SU-DHL-6 (cell line): Measurements from ENCODE around the gene UBL4A.

Source experiments
- H2AFZ ChIP-seq: fragments of 200-600 bp; sonication (generic); 2 replicates; pipeline ENCODE4 v1.6.1; 2014; ENCODE audit warnings: low read depth, mild to moderate bottlenecking, moderate library complexity, mixed read lengths, antibody characterized with exemption, low read length; ENCODE audit not compliant: severe bottlenecking
- H3F3A ChIP-seq: fragments of 200-600 bp; shearing (Covaris generic); 2 replicates; pipeline ENCODE4 v1.6.0; 2016; ENCODE audit warnings: antibody characterized with exemption, mild to moderate bottlenecking; ENCODE audit not compliant: insufficient read depth
- H3K27ac ChIP-seq: fragments of 200-600 bp; sonication (generic); 2 replicates; pipeline ENCODE4 v1.5.1; 2016; ENCODE audit warnings: low read depth, mild to moderate bottlenecking, low read length, moderate library complexity, mixed read lengths
- H3K27me3 ChIP-seq: fragments of 200-600 bp; sonication (generic), shearing (Covaris generic); 2 replicates; pipeline ENCODE4 v1.6.0; 2014; ENCODE audit warnings: mild to moderate bottlenecking, low read length
- H3K36me3 ChIP-seq: fragments of 200-600 bp; sonication (generic); 2 replicates; pipeline ENCODE4 v1.6.1; 2014; ENCODE audit warnings: mild to moderate bottlenecking, low read length, mixed read lengths
- H3K4me2 ChIP-seq: fragments of 300-600, 200-600 bp; shearing (Covaris generic), sonication (generic); 2 replicates; pipeline ENCODE4 v1.6.0; 2014; ENCODE audit warnings: low read length, low read depth, mild to moderate bottlenecking; ENCODE audit not compliant: poor library complexity, severe bottlenecking
- H3K4me3 ChIP-seq: fragments of 200-600 bp; sonication (generic); 2 replicates; pipeline ENCODE4 v1.5.1; 2014; ENCODE audit warnings: antibody characterized with exemption, low read length, mild to moderate bottlenecking, mixed read lengths; ENCODE audit not compliant: insufficient read depth, poor library complexity, severe bottlenecking
- H3K79me2 ChIP-seq: fragments of 200-600 bp; sonication (generic); 2 replicates; pipeline ENCODE4 v1.6.1; 2014; ENCODE audit warnings: mild to moderate bottlenecking, low read length, moderate library complexity; ENCODE audit not compliant: insufficient read depth
- H3K9ac ChIP-seq: fragments of 200-600 bp; sonication (generic); 2 replicates; pipeline ENCODE4 v1.7.0; 2014; ENCODE audit warnings: mild to moderate bottlenecking, low read length
- H3K9me2 ChIP-seq: fragments of 200-600 bp; sonication (generic); replicated peaks from 2 replicates; pipeline ENCODE4 v1.6.1; 2014; ENCODE audit warnings: low read length; ENCODE audit not compliant: insufficient read depth
- H3K9me3 ChIP-seq: fragments of 200-600 bp; sonication (generic); 2 replicates; pipeline ENCODE4 v1.6.1; 2014; ENCODE audit warnings: low read length, mixed read lengths; ENCODE audit not compliant: insufficient read depth
- H4K20me1 ChIP-seq: fragments of 200-600 bp; sonication (generic); 2 replicates; pipeline ENCODE4 v1.6.1; 2014; ENCODE audit warnings: low read depth, mild to moderate bottlenecking, antibody characterized with exemption, low read length, moderate library complexity, mixed read lengths
- CTCF ChIP-seq: fragments of 200-600 bp; sonication (generic); IDR thresholded peaks from one replicate; pipeline ENCODE4 v1.5.1; 2017; ENCODE audit warnings: antibody characterized with exemption, mild to moderate bottlenecking, low read length, moderate library complexity; ENCODE audit not compliant: insufficient read depth, poor library complexity, severe bottlenecking
- EZH2phosphoT487 ChIP-seq: fragments of 200-600 bp; sonication (generic), shearing (Covaris generic); conservative IDR thresholded peaks from 2 replicates; pipeline ENCODE4 v1.6.1; 2018; ENCODE audit warnings: mild to moderate bottlenecking, antibody characterized with exemption, low read length, moderate library complexity, mixed read lengths

Gene UBL4A

GRCh38 chrX:154470434-154470833 is 16.0 kb downstream of the UBL4A start:
- H3K27me3 ChIP-seq = no peaks in the 10 kb centered on the region
- H3K9me3 ChIP-seq = no peaks in the 10 kb centered on the region
- no peaks in the 10 kb centered on the region for H3F3A ChIP-seq
- no peaks in the 10 kb centered on the region for H3K79me2 ChIP-seq
- no peak overlapping the region for H3K4me3 ChIP-seq
- no peak overlapping the region for H3K9ac ChIP-seq
- H3K27ac ChIP-seq = no peak overlapping the region
- no peaks in the 10 kb centered on the region for H3K9me2 ChIP-seq
- H3K4me2 ChIP-seq = no peak overlapping the region
- H4K20me1 ChIP-seq = no peaks in the 10 kb centered on the region
- no peaks in the 10 kb centered on the region for H3K36me3 ChIP-seq
- TF ChIP-seq EZH2phosphoT487 (no peak), CTCF (no peak)
- H2AFZ ChIP-seq = no peak overlapping the region

- H3K4me2 ChIP-seq = no peak overlapping the region
- TF ChIP-seq CTCF (no peak), EZH2phosphoT487 (no peak)
- H3K9ac ChIP-seq = no peak overlapping the region
- no peak overlapping the region for H3K4me3 ChIP-seq
- H3K79me2 ChIP-seq = no peaks in the 10 kb centered on the region
- no peaks in the 10 kb centered on the region for H3F3A ChIP-seq
- no peak overlapping the region for H3K27ac ChIP-seq
- no peaks in the 10 kb centered on the region for H4K20me1 ChIP-seq
- H3K9me3 ChIP-seq = no peaks in the 10 kb centered on the region
- no peak overlapping the region for H2AFZ ChIP-seq
- H3K9me2 ChIP-seq = no peaks in the 10 kb centered on the region
- H3K27me3 ChIP-seq = no peaks in the 10 kb centered on the region
- no peaks in the 10 kb centered on the region for H3K36me3 ChIP-seq
Measured at GRCh38 chrX:154469880-154470279, 16.5 kb downstream of the UBL4A start.

- no peak overlapping the region for H3K27ac ChIP-seq
- no peak overlapping the region for H2AFZ ChIP-seq
- no peaks in the 10 kb centered on the region for H3K27me3 ChIP-seq
- TF ChIP-seq EZH2phosphoT487 (no peak), CTCF (no peak)
- H3K4me3 ChIP-seq = no peak overlapping the region
- H3K9ac ChIP-seq = no peak overlapping the region
- no peaks in the 10 kb centered on the region for H3K36me3 ChIP-seq
- no peaks in the 10 kb centered on the region for H3F3A ChIP-seq
- no peaks in the 10 kb centered on the region for H3K9me3 ChIP-seq
- no peak overlapping the region for H3K4me2 ChIP-seq
- no peaks in the 10 kb centered on the region for H4K20me1 ChIP-seq
- no peaks in the 10 kb centered on the region for H3K79me2 ChIP-seq
- no peaks in the 10 kb centered on the region for H3K9me2 ChIP-seq
Measured at GRCh38 chrX:154469114-154469513, 17.3 kb downstream of the UBL4A start.
